Measurements from ENCODE around the gene TUSC2.

GRCh38 chr3:50369012-50369670 is 41.1 kb upstream of the TUSC2 start:
- no peak for TF ChIP-seq CTCF (IDR thresholded peaks at IDR 0.05; ENCODE audit: low read depth, low read length)
- no peak for TF ChIP-seq POLR2A (IDR thresholded peaks at IDR 0.05; ENCODE audit: extremely low read depth, insufficient read length)

Measured in NB4 (cell line).